H1 (cell line): Measurements from ENCODE around the gene ASCL1. TPM values are rescaled to one million over a fixed set of nuclear protein-coding genes. Genes with fewer than 3 reads are reported as not detected.

ENCODE experiments used
- CTCF ChIA-PET: fragments of 300-600 bp; sonication (Branson Sonifier 250); formaldehyde crosslinking; loops from one replicate; lab custom pipeline; 2021; ENCODE audit not compliant: partially characterized antibody; lab: Charles Lee
- POLR2A ChIA-PET: fragments of 300-600 bp; sonication (Branson Sonifier 250); formaldehyde crosslinking; loops from one replicate; lab custom pipeline; 2021; ENCODE audit warnings: inconsistent platforms; ENCODE audit not compliant: partially characterized antibody; lab: Charles Lee
- DNase-seq, 2 experiments: peaks; one replicate each; pipeline versions ENCODE4 v3.0.0 to v3.0.0-alpha.2; 2010 to 2022; ENCODE audit warnings: low spot score in 2 of 2, low read depth in 1 of 2, mixed read lengths in 1 of 2
- FAIRE-seq: peaks from 2 replicates; lab custom pipeline; 2011; peaks lifted over from hg19 to GRCh38; lab: Jason Lieb, UNC
- H2AFZ ChIP-seq: 2 replicates; pipeline ENCODE4 v1.8.1; 2012; ENCODE audit warnings: low read length, inconsistent platforms
- H2AK5ac ChIP-seq: 2 replicates; pipeline ENCODE4 v1.6.1; 2013; ENCODE audit warnings: low read depth, low read length
- H2BK120ac ChIP-seq: replicated peaks from 2 replicates; pipeline ENCODE3; 2013; ENCODE audit warnings: low read depth, low read length, inconsistent platforms
- H2BK12ac ChIP-seq: 2 replicates; pipeline ENCODE4 v1.6.1; 2013; ENCODE audit warnings: low read depth, low read length
- H2BK15ac ChIP-seq: 2 replicates; pipeline ENCODE4 v1.6.1; 2013; ENCODE audit warnings: low read length
- H2BK20ac ChIP-seq: 2 replicates; pipeline ENCODE4 v1.6.1; 2013; ENCODE audit warnings: low read length
- H2BK5ac ChIP-seq: 2 replicates; pipeline ENCODE4 v1.6.1; 2013; ENCODE audit warnings: low read depth, low read length
- H3K14ac ChIP-seq: 2 replicates; pipeline ENCODE4 v1.6.1; 2013; ENCODE audit warnings: inconsistent platforms; ENCODE audit not compliant: insufficient read length
- H3K18ac ChIP-seq: 2 replicates; pipeline ENCODE4 v1.6.1; 2013; ENCODE audit warnings: low read length; ENCODE audit errors: extremely low read depth
- H3K23ac ChIP-seq: 2 replicates; pipeline ENCODE4 v1.6.1; 2013; ENCODE audit warnings: inconsistent platforms; ENCODE audit not compliant: insufficient read length
- H3K23me2 ChIP-seq: 2 replicates; pipeline ENCODE4 v1.6.1; 2013; ENCODE audit warnings: low read depth, low read length
- H3K27ac ChIP-seq: 2 replicates; pipeline ENCODE4 v1.6.1; 2011; ENCODE audit warnings: low read depth, low read length, inconsistent platforms
- H3K27me3 ChIP-seq, 4 experiments: replicated peaks in 1 of 4; 1 replicate in 1 of 4; 2 replicates in 3 of 4; pipeline versions ENCODE4 v1.6.1 to v1.8.1; 2011 to 2013; ENCODE audit warnings: low read length in 3 of 4, mild to moderate bottlenecking in 3 of 4, inconsistent platforms in 2 of 4, mixed read lengths in 2 of 4, moderate library complexity in 1 of 4; ENCODE audit not compliant: control insufficient read depth in 3 of 4, insufficient read depth in 3 of 4; ENCODE audit errors: extremely low read depth in 1 of 4
- H3K36me3 ChIP-seq, 4 experiments: 2 replicates each; pipeline versions ENCODE4 v1.6.1 to v1.8.1; 2011 to 2013; ENCODE audit warnings: mild to moderate bottlenecking in 4 of 4, low read length in 3 of 4, moderate library complexity in 2 of 4, control low read depth in 1 of 4, inconsistent platforms in 1 of 4; ENCODE audit not compliant: insufficient read depth in 4 of 4, control insufficient read depth in 2 of 4
- H3K4ac ChIP-seq: replicated peaks from 2 replicates; pipeline ENCODE3; 2013; ENCODE audit warnings: low read length, low read depth, mixed read lengths, inconsistent platforms; ENCODE audit not compliant: insufficient read length
- H3K4me1 ChIP-seq, 4 experiments: replicated peaks in 1 of 4; 1 replicate in 1 of 4; 2 replicates in 3 of 4; pipeline versions ENCODE4 v1.6.1 to v1.8.1; 2011 to 2013; ENCODE audit warnings: low read length in 3 of 4, inconsistent platforms in 2 of 4, mixed read lengths in 1 of 4; ENCODE audit not compliant: insufficient read depth in 4 of 4, control insufficient read depth in 3 of 4
- H3K4me2 ChIP-seq, 2 experiments: 2 replicates each; pipeline versions ENCODE4 v1.6.1 to v1.8.1; 2011 to 2013; ENCODE audit warnings: low read depth in 2 of 2, low read length in 2 of 2, control low read depth in 1 of 2, inconsistent platforms in 1 of 2, mild to moderate bottlenecking in 1 of 2; ENCODE audit not compliant: insufficient read depth in 1 of 2
- H3K4me3 ChIP-seq, 4 experiments: fragments of 200-600, 300-600 bp in 1 of 4; sonication (generic), shearing (Covaris generic), sonication (Bioruptor Twin) in 1 of 4; 2 replicates each; pipeline versions ENCODE4 v1.5.1 to v1.8.1; 2011 to 2016; ENCODE audit warnings: low read length in 4 of 4, low read depth in 3 of 4, control low read depth in 2 of 4, inconsistent platforms in 2 of 4, mild to moderate bottlenecking in 2 of 4, mixed read lengths in 1 of 4, moderate library complexity in 1 of 4; ENCODE audit not compliant: insufficient read depth in 2 of 4; ENCODE audit errors: extremely low read depth in 1 of 4
- H3K56ac ChIP-seq: replicated peaks from 2 replicates; pipeline ENCODE3; 2013; ENCODE audit warnings: low read depth, mild to moderate bottlenecking, mixed read lengths, low read length, inconsistent platforms; ENCODE audit not compliant: insufficient read length
- H3K79me1 ChIP-seq: 2 replicates; pipeline ENCODE4 v1.6.1; 2013; ENCODE audit warnings: low read depth, low read length, control low read depth
- H3K79me2 ChIP-seq, 2 experiments: 2 replicates each; pipeline versions ENCODE4 v1.6.1 to v1.8.1; 2012 to 2013; ENCODE audit warnings: low read length in 2 of 2, mild to moderate bottlenecking in 2 of 2, inconsistent platforms in 1 of 2; ENCODE audit not compliant: insufficient read depth in 2 of 2, control insufficient read depth in 1 of 2
- H3K9ac ChIP-seq, 4 experiments: replicated peaks in 1 of 4; 1 replicate in 1 of 4; 2 replicates in 3 of 4; pipeline versions ENCODE4 v1.6.1 to v1.8.1; 2011 to 2013; ENCODE audit warnings: low read depth in 3 of 4, low read length in 3 of 4, control low read depth in 2 of 4, mild to moderate bottlenecking in 2 of 4, moderate library complexity in 2 of 4, inconsistent platforms in 1 of 4; ENCODE audit errors: extremely low read depth in 1 of 4
- H3K9me3 ChIP-seq, 2 experiments: 2 replicates each; pipeline versions ENCODE4 v1.6.1 to v1.8.1; 2012 to 2013; ENCODE audit warnings: mild to moderate bottlenecking in 2 of 2, moderate library complexity in 2 of 2, control low read depth in 1 of 2, inconsistent platforms in 1 of 2, low read depth in 1 of 2, low read length in 1 of 2, mixed read lengths in 1 of 2; ENCODE audit not compliant: insufficient read depth in 2 of 2
- H4K20me1 ChIP-seq, 2 experiments: replicated peaks in 1 of 2; 2 replicates each; pipeline versions ENCODE3 to v1.8.1; 2011 to 2013; ENCODE audit warnings: inconsistent platforms in 2 of 2, low read length in 2 of 2, mild to moderate bottlenecking in 1 of 2; ENCODE audit not compliant: insufficient read depth in 2 of 2, control insufficient read depth in 1 of 2
- H4K5ac ChIP-seq: 2 replicates; pipeline ENCODE4 v1.6.1; 2013; ENCODE audit warnings: low read length, low read depth, mixed read lengths, inconsistent platforms; ENCODE audit not compliant: insufficient read length
- H4K8ac ChIP-seq: 2 replicates; pipeline ENCODE4 v1.8.0; 2013; ENCODE audit warnings: mild to moderate bottlenecking, moderate library complexity, low read length, inconsistent platforms; ENCODE audit not compliant: insufficient read depth; ENCODE audit errors: extremely low read depth
- H4K91ac ChIP-seq: replicated peaks from 2 replicates; pipeline ENCODE3; 2013; ENCODE audit warnings: low read length, mixed read lengths, inconsistent platforms; ENCODE audit not compliant: insufficient read length
- ATF3 ChIP-seq: IDR thresholded peaks from 2 replicates; pipeline ENCODE4 v1.6.1; 2011; ENCODE audit warnings: low read depth, mild to moderate bottlenecking, low read length; ENCODE audit not compliant: insufficient read depth
- CBX8 ChIP-seq: fragments of 300-800, 300-1000 bp; sonication (generic); IDR thresholded peaks from 2 replicates; pipeline ENCODE4 v1.7.1; 2016; ENCODE audit warnings: low read depth, low read length, borderline replicate concordance
- CHD2 ChIP-seq: IDR thresholded peaks from 2 replicates; pipeline ENCODE4 v1.6.1; 2012; ENCODE audit warnings: low read length, improper control_type of control experiment
- E2F6 ChIP-seq: IDR thresholded peaks from 2 replicates; pipeline ENCODE4 v1.6.1; 2012; ENCODE audit warnings: inconsistent platforms
- EGR1 ChIP-seq: IDR thresholded peaks from 2 replicates; pipeline ENCODE4 v1.6.1; 2011; ENCODE audit warnings: low read depth, low read length, borderline replicate concordance
- KDM5A ChIP-seq: fragments of 200-600 bp; IDR thresholded peaks from 2 replicates; pipeline ENCODE4 v1.7.1; 2012; ENCODE audit warnings: mild to moderate bottlenecking, low read length, inconsistent platforms, mixed read lengths
- MAFK ChIP-seq: IDR thresholded peaks from 2 replicates; pipeline ENCODE4 v1.6.1; 2012; ENCODE audit warnings: low read depth, mild to moderate bottlenecking, improper control_type of control experiment, low read length
- POLR2A ChIP-seq, 2 experiments: IDR thresholded peaks; 1 replicate in 1 of 2; 2 replicates in 1 of 2; pipeline ENCODE4 v1.6.1; 2011; ENCODE audit warnings: low read depth in 2 of 2, low read length in 2 of 2, mild to moderate bottlenecking in 2 of 2; ENCODE audit errors: control extremely low read depth in 1 of 2
- RXRA ChIP-seq: IDR thresholded peaks from 2 replicates; pipeline ENCODE4 v1.6.1; 2011; ENCODE audit warnings: low read depth, mild to moderate bottlenecking, low read length, moderate library complexity; ENCODE audit not compliant: insufficient read depth
- SIN3A ChIP-seq, 2 experiments: IDR thresholded peaks in 1 of 2; conservative IDR thresholded peaks in 1 of 2; 2 replicates each; pipeline ENCODE4 v1.6.1; 2011 to 2012; ENCODE audit warnings: low read length in 2 of 2, improper control_type of control experiment in 1 of 2, low read depth in 1 of 2, mild to moderate bottlenecking in 1 of 2
- SIX5 ChIP-seq: IDR thresholded peaks from 2 replicates; pipeline ENCODE4 v1.6.1; 2011; ENCODE audit warnings: mild to moderate bottlenecking, low read depth, low read length
- SP1 ChIP-seq: IDR thresholded peaks from 2 replicates; pipeline ENCODE4 v1.6.1; 2011; ENCODE audit warnings: low read depth, low read length
- SP4 ChIP-seq: IDR thresholded peaks from 2 replicates; pipeline ENCODE4 v1.6.1; 2012; ENCODE audit warnings: low read length, inconsistent platforms
- SUZ12 ChIP-seq: fragments of 200-600 bp; sonication (generic); IDR thresholded peaks from 2 replicates; pipeline ENCODE4 v1.6.1; 2012; ENCODE audit warnings: mild to moderate bottlenecking, inconsistent platforms, low read length, moderate library complexity, mixed read lengths
- TCF12 ChIP-seq: IDR thresholded peaks from 2 replicates; pipeline ENCODE4 v1.6.1; 2011; ENCODE audit warnings: low read depth, mild to moderate bottlenecking, low read length
- WGBS, 2 experiments: shearing (Covaris generic) in 1 of 2; methylation state at CpG; one replicate each; pipeline versions ENCODE4 v1.1.6 to v1.1.7; 2013 to 2015; ENCODE audit warnings: low lambda C conversion rate in 2 of 2, mixed read lengths in 2 of 2, inconsistent platforms in 1 of 2, low coverage in 1 of 2, missing lambda C conversion rate in 1 of 2; ENCODE audit not compliant: insufficient replicate concordance in 2 of 2, insufficient coverage in 1 of 2, insufficient read length in 1 of 2; ENCODE audit errors: extremely low coverage in 1 of 2, missing lambda C conversion rate in 1 of 2; 5-methylcytosine and 5-hydroxymethylcytosine counted together
- polyA plus RNA-seq, 7 experiments: library from polyadenylated mRNA; depleted of rRNA in 3 of 7; stranded (reverse) in 5 of 7; unstranded in 2 of 7; fragments of >200 nt in 5 of 7; fragments of 200-250 nt in 2 of 7; gene quantifications; 1 replicate in 5 of 7; 2 replicates in 1 of 7; 4 replicates in 1 of 7; pipeline versions ENCODE4 v1.2.1 to v1.2.3, GENCODE V29; 2011 to 2013; ENCODE audit warnings: missing spikeins in 2 of 7, mixed read lengths in 2 of 7
- total RNA-seq: library from RNA; stranded (reverse); fragmentation: NEBNext Ultra II Directional; extraction: Animal tissue kit (Norgen Biotek cat#: 25700); gene quantifications from 2 replicates; pipeline ENCODE4 v1.2.1, GENCODE V29; 2021

Gene ASCL1
- total and polyA plus RNA-seq, 2 of the 8 experiments (the other 6 are each of a cell fraction or from before 2014, with no cell fraction given) = 0.12 TPM; not detected in 1

GRCh38 chr12:102910792-102911191, 46.7 kb upstream of the ASCL1 start:
- Histone ChIP-seq H3K79me1 (no peaks in the 10 kb centered on the region), H3K9me3 (no peaks in the 10 kb centered on the region), H2BK120ac (no peak overlapping the region), H3K14ac (no peak overlapping the region), H3K4ac (no peak overlapping the region), H3K23ac (no peak overlapping the region), H2BK5ac (no peak overlapping the region), H4K20me1 (no peaks in the 10 kb centered on the region), H3K56ac (no peak overlapping the region), H2AK5ac (no peak overlapping the region), H3K27me3 (no peaks in the 10 kb centered on the region), H4K8ac (no peak overlapping the region), H3K27ac (no peak overlapping the region), H3K4me2 (no peak overlapping the region), H2BK20ac (no peak overlapping the region), H3K79me2 (no peaks in the 10 kb centered on the region), H4K91ac (no peak overlapping the region), H3K23me2 (no peaks in the 10 kb centered on the region), H2AFZ (no peak overlapping the region), H4K5ac (no peak overlapping the region), H3K18ac (no peak overlapping the region), H3K4me3 (no peak overlapping the region), H3K4me1 (no peaks in the 10 kb centered on the region), H2BK12ac (no peak overlapping the region), H2BK15ac (no peak overlapping the region), H3K36me3 (no peaks in the 10 kb centered on the region), H3K9ac (no peak overlapping the region)
- ChIA-PET CTCF (interaction anchor here (1.1 to 2.0 kb wide), 4 partner anchors 21 to 637 kb away, joined by 3 to 14 read pairs (median 4); no protein-coding TSS in a partner anchor), POLR2A (no interaction called here)
- WGBS, 2 experiments = 96% methylated on average over 4 of the region's 4 CpGs; no CpG with 5 or more reads in 1 of the 2 experiments
- DNase-seq (no peak), FAIRE-seq (no peak)
- no peak for TF ChIP-seq SIN3A (conservative IDR thresholded peaks at IDR 0.05 in 1 of 2, IDR thresholded peaks at IDR 0.05 in 1 of 2; ENCODE audit: low read depth in 1 of 2, low read length in 2 of 2)
- TF ChIP-seq SUZ12 = no peak
- TF ChIP-seq ATF3 = no peak
- TF ChIP-seq SP4 = no peak
- TF ChIP-seq SP1 = no peak
- TF ChIP-seq KDM5A = no peak
- no peak for TF ChIP-seq RXRA
- no peak for TF ChIP-seq CHD2
- TF ChIP-seq SIX5 = no peak
- TF ChIP-seq EGR1 = no peak
- no peak for TF ChIP-seq CBX8
- no peak for TF ChIP-seq E2F6
- no peak for TF ChIP-seq MAFK
- TF ChIP-seq TCF12 = no peak
- no peak for TF ChIP-seq POLR2A (IDR thresholded peaks at IDR 0.05; ENCODE audit: control extremely low read depth in 1 of 2, low read depth in 2 of 2, low read length in 2 of 2)
